Neutrophil (primary cell): ENCODE results near the gene RBM4B.

Experiments used
- H3K27ac ChIP-seq: fragments of 200-600 bp; sonication (generic); 2 replicates; pipeline ENCODE4 v1.5.1; 2016; ENCODE audit warnings: mild to moderate bottlenecking, moderate library complexity
- H3K27me3 ChIP-seq: fragments of 200-600 bp; sonication (generic); 2 replicates; pipeline ENCODE4 v1.6.0; 2016; ENCODE audit warnings: mild to moderate bottlenecking
- H3K36me3 ChIP-seq: fragments of 200-600 bp; sonication (generic); 2 replicates; pipeline ENCODE4 v1.5.1; 2017
- H3K4me1 ChIP-seq, 2 experiments: fragments of 200-600 bp in 1 of 2; sonication (generic) in 1 of 2; 1 replicate in 1 of 2; 2 replicates in 1 of 2; pipeline versions ENCODE4 v1.5.1 to v1.6.1; 2013 to 2016; ENCODE audit warnings: low read depth in 1 of 2, low read length in 1 of 2, mild to moderate bottlenecking in 1 of 2, moderate library complexity in 1 of 2; ENCODE audit not compliant: control insufficient read depth in 1 of 2, insufficient read depth in 1 of 2
- H3K4me3 ChIP-seq, 2 experiments: fragments of 200-600 bp in 1 of 2; sonication (generic) in 1 of 2; 1 replicate in 1 of 2; 2 replicates in 1 of 2; pipeline ENCODE4 v1.5.1; 2013 to 2016; ENCODE audit warnings: low read depth in 1 of 2, low read length in 1 of 2, mild to moderate bottlenecking in 1 of 2, moderate library complexity in 1 of 2
- H3K9me3 ChIP-seq: fragments of 200-600 bp; sonication (generic); 2 replicates; pipeline ENCODE4 v1.5.1; 2016
- CTCF ChIP-seq: fragments of 200-600 bp; sonication (generic); IDR thresholded peaks from 2 replicates; pipeline ENCODE4 v1.5.1; 2016; ENCODE audit warnings: antibody characterized with exemption

RBM4B gene

GRCh38 chr11:66705587-66706335 is 28.1 kb upstream of the RBM4B start:
- TF ChIP-seq CTCF = no peak
- no peaks in the 10 kb centered on the region for H3K36me3 ChIP-seq
- no peaks in the 10 kb centered on the region for H3K27me3 ChIP-seq
- no peaks in the 10 kb centered on the region for H3K4me1 ChIP-seq
- no peak overlapping the region for H3K27ac ChIP-seq
- no peak overlapping the region for H3K4me3 ChIP-seq
- H3K9me3 ChIP-seq = no peaks in the 10 kb centered on the region

- no peaks in the 10 kb centered on the region for H3K36me3 ChIP-seq
- H3K4me3 ChIP-seq = no peak overlapping the region
- no peaks in the 10 kb centered on the region for H3K9me3 ChIP-seq
- no peak for TF ChIP-seq CTCF
- H3K4me1 ChIP-seq = no peaks in the 10 kb centered on the region
- H3K27me3 ChIP-seq = no peaks in the 10 kb centered on the region
- no peak overlapping the region for H3K27ac ChIP-seq
Measured at GRCh38 chr11:66704659-66705360, 27.1 kb upstream of the RBM4B start.

- Histone ChIP-seq H3K4me1 (no peaks in the 10 kb centered on the region), H3K27ac (no peak overlapping the region), H3K9me3 (no peaks in the 10 kb centered on the region), H3K4me3 (no peak overlapping the region), H3K27me3 (no peaks in the 10 kb centered on the region), H3K36me3 (no peaks in the 10 kb centered on the region)
- no peak for TF ChIP-seq CTCF
Measured at GRCh38 chr11:66701432-66702240, 23.9 kb upstream of the RBM4B start.

- Histone ChIP-seq H3K27ac (no peak overlapping the region), H3K27me3 (no peaks in the 10 kb centered on the region), H3K9me3 (no peaks in the 10 kb centered on the region), H3K4me1 (no peaks in the 10 kb centered on the region), H3K4me3 (no peak overlapping the region), H3K36me3 (no peaks in the 10 kb centered on the region)
- TF ChIP-seq CTCF = no peak
Measured at GRCh38 chr11:66700742-66701141, 23.1 kb upstream of the RBM4B start.

GRCh38 chr11:66700337-66700736 is 22.6 kb upstream of the RBM4B start:
- Histone ChIP-seq H3K9me3 (no peaks in the 10 kb centered on the region), H3K4me3 (no peak overlapping the region), H3K4me1 (no peaks in the 10 kb centered on the region), H3K27ac (no peak overlapping the region), H3K36me3 (no peaks in the 10 kb centered on the region), H3K27me3 (no peaks in the 10 kb centered on the region)
- no peak for TF ChIP-seq CTCF
